GM12872 (cell line): ENCODE results near the gene UCHL1.

Source experiments
- CTCF ChIP-seq: IDR thresholded peaks from 3 replicates; pipeline ENCODE4 v1.5.1; 2011; ENCODE audit warnings: low read depth, mild to moderate bottlenecking, low read length, moderate library complexity; ENCODE audit not compliant: insufficient read depth

Gene UCHL1

GRCh38 chr4:41294445-41295062 is 37.8 kb downstream of the UCHL1 start:
- TF ChIP-seq CTCF, result no peak

GRCh38 chr4:41296995-41297394 is 40.3 kb downstream of the UCHL1 start:
- TF ChIP-seq CTCF, result no peak

GRCh38 chr4:41297832-41298231 is 41.1 kb downstream of the UCHL1 start:
- TF ChIP-seq CTCF, result no peak

- no peak for TF ChIP-seq CTCF
Observed at GRCh38 chr4:41299486-41299885, 42.8 kb downstream of the UCHL1 start.

GRCh38 chr4:41301137-41301536 is 44.4 kb downstream of the UCHL1 start:
- TF ChIP-seq CTCF, result no peak

GRCh38 chr4:41303372-41304118 is 46.8 kb downstream of the UCHL1 start:
- no peak for TF ChIP-seq CTCF

- no peak for TF ChIP-seq CTCF
Observed at GRCh38 chr4:41304221-41304620, 47.5 kb downstream of the UCHL1 start.
